ENCODE data around the gene PARD3.
"Not testable (repeated sequence)": the region's sequence is repeated elsewhere in the genome, so short reads cannot be mapped to it uniquely, and the experiment has no call there.

The PARD3 gene

GRCh38 chr10:34795334-34795733, 19.8 kb downstream of the PARD3 start:
- DNase-seq, result no peak

- DNase-seq, result no peak
Observed at GRCh38 chr10:34794835-34795234, 20.3 kb downstream of the PARD3 start.

- DNase-seq, result not testable (repeated sequence)
Observed at GRCh38 chr10:34793581-34793980, 21.5 kb downstream of the PARD3 start.

- DNase-seq, result no peak
Observed at GRCh38 chr10:34792881-34793280, 22.2 kb downstream of the PARD3 start.

GRCh38 chr10:34791947-34792346, 23.1 kb downstream of the PARD3 start:
- no peak for DNase-seq

- DNase-seq, result no peak
Observed at GRCh38 chr10:34791228-34791627, 23.9 kb downstream of the PARD3 start.

GRCh38 chr10:34789966-34790506, 25.1 kb downstream of the PARD3 start:
- no peak for DNase-seq

- no peak for DNase-seq
Observed at GRCh38 chr10:34786464-34786863, 28.6 kb downstream of the PARD3 start.

GRCh38 chr10:34781711-34782110, 33.4 kb downstream of the PARD3 start:
- no peak for DNase-seq

- no peak for DNase-seq
Observed at GRCh38 chr10:34780818-34781380, 34.2 kb downstream of the PARD3 start.

GRCh38 chr10:34778237-34778636, 36.9 kb downstream of the PARD3 start:
- no peak for DNase-seq

GRCh38 chr10:34776090-34776690, 38.9 kb downstream of the PARD3 start:
- no peak for DNase-seq

GRCh38 chr10:34775044-34775637, 40.0 kb downstream of the PARD3 start:
- DNase-seq, result no peak

GRCh38 chr10:34773636-34774630, 41.2 kb downstream of the PARD3 start:
- no peak for DNase-seq

GRCh38 chr10:34771525-34771924, 43.6 kb downstream of the PARD3 start:
- no peak for DNase-seq

GRCh38 chr10:34771106-34771505, 44.0 kb downstream of the PARD3 start:
- DNase-seq, result no peak

GRCh38 chr10:34769899-34770298, 45.2 kb downstream of the PARD3 start:
- no peak for DNase-seq

- DNase-seq, result no peak
Observed at GRCh38 chr10:34768972-34769330, 46.1 kb downstream of the PARD3 start.

- DNase-seq, result no peak
Observed at GRCh38 chr10:34768261-34768971, 46.7 kb downstream of the PARD3 start.

- DNase-seq, result no peak
Observed at GRCh38 chr10:34766811-34767494, 48.1 kb downstream of the PARD3 start.

GRCh38 chr10:34766266-34766600, 48.9 kb downstream of the PARD3 start:
- DNase-seq, result no peak

GRCh38 chr10:34764472-34764946, 50.6 kb downstream of the PARD3 start:
- no peak for DNase-seq
